KG1 (cell line): Measurements from ENCODE around the gene LY86.

Source experiments
- DNase-seq: peaks from one replicate; lab custom pipeline; 2025; lab: John Stamatoyannopoulos, UW

Gene LY86

GRCh38 chr6:6588064-6588923 is at the start of gene LY86:
LY86 (plus strand) TSS chr6:6588720; CDS start chr6:6588735, 15 bp downstream.
- no peak for DNase-seq

- DNase-seq = no peak
Observed at GRCh38 chr6:6539036-6539435, 49.5 kb upstream of the LY86 start.

GRCh38 chr6:6542357-6542756 is 46.2 kb upstream of the LY86 start:
- DNase-seq = no peak

- DNase-seq = no peak
Observed at GRCh38 chr6:6543181-6543879, 45.2 kb upstream of the LY86 start.

- no peak for DNase-seq
Observed at GRCh38 chr6:6545616-6546317, 42.8 kb upstream of the LY86 start.

GRCh38 chr6:6546318-6547109 is 42.0 kb upstream of the LY86 start:
- peak; percentile 55 for DNase-seq

GRCh38 chr6:6547110-6547879 is 41.2 kb upstream of the LY86 start:
- peak; percentile 70 for DNase-seq

GRCh38 chr6:6556161-6556737 is 32.3 kb upstream of the LY86 start:
- DNase-seq = no peak

GRCh38 chr6:6556738-6557503 is 31.6 kb upstream of the LY86 start:
- peak; percentile 49 for DNase-seq

GRCh38 chr6:6557504-6557839 is 31.0 kb upstream of the LY86 start:
- no peak for DNase-seq

- DNase-seq = no peak
Observed at GRCh38 chr6:6557886-6558285, 30.6 kb upstream of the LY86 start.

- no peak for DNase-seq
Observed at GRCh38 chr6:6559994-6560570, 28.4 kb upstream of the LY86 start.

GRCh38 chr6:6560909-6561308 is 27.6 kb upstream of the LY86 start:
- DNase-seq = no peak

- no peak for DNase-seq
Observed at GRCh38 chr6:6564154-6564553, 24.4 kb upstream of the LY86 start.

GRCh38 chr6:6565069-6565468 is 23.5 kb upstream of the LY86 start:
- DNase-seq = no peak

GRCh38 chr6:6565488-6565887 is 23.0 kb upstream of the LY86 start:
- no peak for DNase-seq

- DNase-seq = no peak
Observed at GRCh38 chr6:6566766-6567165, 21.8 kb upstream of the LY86 start.

GRCh38 chr6:6569096-6569810 is 19.3 kb upstream of the LY86 start:
- DNase-seq = no peak

- no peak for DNase-seq
Observed at GRCh38 chr6:6569811-6570164, 18.7 kb upstream of the LY86 start.
